ENCODE results near the gene PDGFA. TPM values are rescaled to one million over a fixed set of nuclear protein-coding genes. Genes with fewer than 3 reads are reported as not detected.

The PDGFA gene
- total RNA-seq, 4 donors from 2014 or later = 7.0 to 23.7 (median 8.8) TPM

- no peak for DNase-seq (ENCODE audit: low spot score)
- ATAC-seq (ENCODE audit: low FRiP score) = no peak
- TF ChIP-seq CTCF (IDR thresholded peaks at IDR 0.05) = no peak
These were observed 5.2 kb upstream of the PDGFA start for GRCh38 chr7:524800-525199.

GRCh38 chr7:523347-524336 is 4.0 kb upstream of the PDGFA start:
- ATAC-seq (ENCODE audit: low FRiP score) = no peak
- no peak for TF ChIP-seq CTCF (IDR thresholded peaks at IDR 0.05)
- no peak for DNase-seq (ENCODE audit: low spot score)

- no peak for ATAC-seq (ENCODE audit: low FRiP score)
- TF ChIP-seq CTCF (IDR thresholded peaks at IDR 0.05) = no peak
- DNase-seq (ENCODE audit: low spot score) = no peak
These were observed 3.3 kb upstream of the PDGFA start for GRCh38 chr7:522951-523314.

DNA sequence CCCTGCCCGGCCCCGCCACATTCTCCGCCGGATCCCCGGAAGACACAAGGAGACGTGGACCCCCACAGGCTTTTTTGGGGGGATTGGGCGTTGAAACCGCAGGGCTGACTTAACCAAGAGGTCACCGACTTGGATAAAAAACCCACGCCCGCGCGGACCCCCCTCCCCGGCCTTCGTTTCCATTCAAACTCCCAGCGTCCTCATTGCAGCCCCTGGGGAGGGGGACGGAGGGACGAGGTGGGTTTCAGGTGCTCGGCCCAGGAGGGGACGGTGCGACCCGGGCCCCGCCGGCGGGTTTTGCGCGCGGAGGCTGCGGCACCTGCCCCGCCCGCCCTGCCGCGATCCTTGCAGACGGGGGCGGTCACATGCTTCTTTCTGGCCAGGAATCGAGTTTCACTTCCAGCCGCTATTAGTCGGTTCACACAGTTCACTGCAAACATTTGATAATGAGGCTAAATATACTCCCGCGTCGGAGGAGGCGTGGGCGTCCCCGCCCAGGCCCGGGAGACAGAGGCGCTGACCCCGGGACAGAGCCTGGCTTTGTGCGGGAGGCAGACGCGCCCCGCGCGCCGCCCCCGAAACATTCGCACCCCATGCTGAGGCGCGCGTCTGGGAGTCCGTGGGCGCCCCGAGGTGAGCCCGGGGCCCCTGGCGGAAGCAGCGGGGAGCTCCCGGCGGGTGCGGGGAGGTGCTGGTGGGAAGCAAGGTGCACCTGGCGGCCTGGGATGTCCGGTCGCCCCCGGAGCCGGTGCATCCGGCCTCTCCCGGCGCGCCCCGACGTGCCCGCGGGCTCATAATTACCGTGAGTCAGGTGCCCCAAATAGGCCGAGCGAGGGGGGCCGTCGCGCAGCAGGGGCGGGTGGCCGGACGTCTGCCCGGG is 2.7 kb upstream of the PDGFA start:
- DNase-seq (ENCODE audit: low spot score) (no peak), ATAC-seq (ENCODE audit: low FRiP score) (no peak)
- TF ChIP-seq CTCF (IDR thresholded peaks at IDR 0.05) = no peak

GRCh38 chr7:521221-522070 is 1.8 kb upstream of the PDGFA start:
- DNase-seq (ENCODE audit: low spot score) (no peak), ATAC-seq (ENCODE audit: low FRiP score) (no peak)
- no peak for TF ChIP-seq CTCF (IDR thresholded peaks at IDR 0.05)

GRCh38 chr7:520503-521161 is 986 bp upstream of the PDGFA start:
- TF ChIP-seq CTCF (IDR thresholded peaks at IDR 0.05) = no peak
- no peak for ATAC-seq (ENCODE audit: low FRiP score)
- no peak for DNase-seq (ENCODE audit: low spot score)
